Astrocyte (in vitro differentiated cells and primary cell): ENCODE data around the gene KRT77. TPM values are rescaled to one million over a fixed set of nuclear protein-coding genes. Genes with fewer than 3 reads are reported as not detected.

ENCODE experiments used
- DNase-seq: peaks from one replicate; pipeline ENCODE4 v3.0.0-alpha.2; 2010; ENCODE audit warnings: low read depth
- FAIRE-seq: peaks from 2 replicates; lab custom pipeline; 2011; peaks lifted over from hg19 to GRCh38; lab: Jason Lieb, UNC
- H2AFZ ChIP-seq: 2 replicates; pipeline ENCODE4 v1.6.0; 2012; ENCODE audit warnings: low read depth, low read length, inconsistent platforms
- H3K27ac ChIP-seq: 2 replicates; pipeline ENCODE4 v1.5.1; 2011; ENCODE audit warnings: low read depth, low read length, inconsistent platforms
- H3K27me3 ChIP-seq: 2 replicates; pipeline ENCODE4 v1.6.0; 2011; ENCODE audit warnings: low read length, inconsistent platforms; ENCODE audit not compliant: insufficient read depth
- H3K36me3 ChIP-seq: 2 replicates; pipeline ENCODE4 v1.5.1; 2011; ENCODE audit warnings: low read length, inconsistent platforms; ENCODE audit not compliant: insufficient read depth
- H3K4me1 ChIP-seq: 2 replicates; pipeline ENCODE4 v1.5.1; 2011; ENCODE audit warnings: low read length, inconsistent platforms; ENCODE audit not compliant: insufficient read depth
- H3K4me2 ChIP-seq: 2 replicates; pipeline ENCODE4 v1.6.0; 2012; ENCODE audit warnings: low read length, inconsistent platforms
- H3K4me3 ChIP-seq: 2 replicates; pipeline ENCODE4 v1.5.1; 2011; ENCODE audit warnings: low read depth, mild to moderate bottlenecking, low read length, inconsistent platforms; ENCODE audit not compliant: insufficient read depth
- H3K79me2 ChIP-seq: 2 replicates; pipeline ENCODE4 v1.6.0; 2012; ENCODE audit warnings: mild to moderate bottlenecking, low read length, inconsistent platforms; ENCODE audit not compliant: insufficient read depth
- H3K9ac ChIP-seq: 2 replicates; pipeline ENCODE4 v1.6.0; 2012; ENCODE audit warnings: mild to moderate bottlenecking, low read length, inconsistent platforms
- H3K9me3 ChIP-seq: 2 replicates; pipeline ENCODE4 v1.5.1; 2012; ENCODE audit warnings: low read depth, mild to moderate bottlenecking, low read length, inconsistent platforms; ENCODE audit not compliant: insufficient read depth
- H4K20me1 ChIP-seq: 2 replicates; pipeline ENCODE4 v1.6.0; 2012; ENCODE audit warnings: low read length, inconsistent platforms; ENCODE audit not compliant: insufficient read depth
- H3K27ac Mint-ChIP-seq: one replicate; pipeline ENCODE4 v1.8.0; 2021; ENCODE audit warnings: mild to moderate bottlenecking, mixed read lengths; ENCODE audit not compliant: unreplicated experiment
- H3K27me3 Mint-ChIP-seq: one replicate; pipeline ENCODE4 v1.8.0; 2021; ENCODE audit warnings: low read depth, mixed read lengths; ENCODE audit not compliant: unreplicated experiment
- H3K36me3 Mint-ChIP-seq: one replicate; pipeline ENCODE4 v1.8.0; 2021; ENCODE audit warnings: low read depth, mixed read lengths; ENCODE audit not compliant: unreplicated experiment
- H3K4me1 Mint-ChIP-seq: one replicate; pipeline ENCODE4 v1.8.0; 2021; ENCODE audit warnings: low read depth, mixed read lengths; ENCODE audit not compliant: unreplicated experiment
- H3K4me3 Mint-ChIP-seq: one replicate; pipeline ENCODE4 v1.8.0; 2021; ENCODE audit warnings: mild to moderate bottlenecking, moderate library complexity, mixed read lengths; ENCODE audit not compliant: unreplicated experiment
- H3K9me3 Mint-ChIP-seq: one replicate; pipeline ENCODE4 v1.8.0; 2021; ENCODE audit warnings: mild to moderate bottlenecking, mixed read lengths; ENCODE audit not compliant: unreplicated experiment
- CTCF ChIP-seq: IDR thresholded peaks from 2 replicates; pipeline ENCODE4 v1.5.1; 2011; ENCODE audit warnings: low read depth, mild to moderate bottlenecking, inconsistent platforms, low read length, moderate library complexity; ENCODE audit not compliant: insufficient read depth
- EZH2 ChIP-seq: IDR thresholded peaks from 2 replicates; pipeline ENCODE4 v1.6.1; 2012; ENCODE audit warnings: mild to moderate bottlenecking, low read length, inconsistent platforms; ENCODE audit not compliant: insufficient read depth
- total RNA-seq: library from RNA; stranded (reverse); gene quantifications from 2 replicates; pipeline ENCODE4 v1.2.1, GENCODE V29; 2021

Gene KRT77
- total RNA-seq, 1 donor from 2014 or later: not detected

- TF ChIP-seq EZH2 (no peak), CTCF (no peak)
- Histone ChIP-seq H3K27me3 (peaks cover 21% of the 10 kb centered on the region), H3K79me2 (no peaks in the 10 kb centered on the region), H3K4me2 (no peak overlapping the region), H3K9me3 (no peaks in the 10 kb centered on the region), H4K20me1 (no peaks in the 10 kb centered on the region), H3K9ac (no peak overlapping the region), H3K27ac (no peak overlapping the region), H2AFZ (no peak overlapping the region), H3K4me1 (no peaks in the 10 kb centered on the region), H3K4me3 (no peak overlapping the region), H3K36me3 (no peaks in the 10 kb centered on the region)
- Mint-ChIP-seq H3K27me3 (peaks cover 70% of the 10 kb centered on the region), H3K4me3 (no peak overlapping the region), H3K36me3 (no peaks in the 10 kb centered on the region), H3K4me1 (no peaks in the 10 kb centered on the region), H3K27ac (no peak overlapping the region), H3K9me3 (no peaks in the 10 kb centered on the region)
- no peak for FAIRE-seq
- DNase-seq: no peak
Observed at GRCh38 chr12:52644078-52644415, 59.3 kb downstream of the KRT77 start.

- no peaks in the 10 kb centered on the region for H3K36me3 Mint-ChIP-seq
- Histone ChIP-seq H3K4me3 (no peak overlapping the region), H3K9ac (no peak overlapping the region), H3K27me3 (peaks cover 21% of the 10 kb centered on the region), H4K20me1 (no peaks in the 10 kb centered on the region), H3K79me2 (no peaks in the 10 kb centered on the region), H3K27ac (no peak overlapping the region), H3K9me3 (no peaks in the 10 kb centered on the region), H3K4me1 (no peaks in the 10 kb centered on the region), H3K4me2 (no peak overlapping the region), H2AFZ (no peak overlapping the region), H3K36me3 (no peaks in the 10 kb centered on the region)
- FAIRE-seq: no peak
- H3K9me3 Mint-ChIP-seq: no peaks in the 10 kb centered on the region
- H3K4me3 Mint-ChIP-seq: no peak overlapping the region
- no peaks in the 10 kb centered on the region for H3K4me1 Mint-ChIP-seq
- no peak for TF ChIP-seq CTCF
- TF ChIP-seq EZH2: no peak
- H3K27ac Mint-ChIP-seq: no peak overlapping the region
- no peak for DNase-seq
- H3K27me3 Mint-ChIP-seq: peaks cover 67% of the 10 kb centered on the region
Observed at GRCh38 chr12:52643233-52644077, 59.9 kb downstream of the KRT77 start.

GRCh38 chr12:52641468-52641867 is 61.9 kb downstream of the KRT77 start:
- Mint-ChIP-seq H3K27me3 (peaks cover 61% of the 10 kb centered on the region), H3K27ac (peak overlapping the region; percentile 49), H3K4me3 (no peak overlapping the region), H3K36me3 (no peaks in the 10 kb centered on the region), H3K9me3 (no peaks in the 10 kb centered on the region), H3K4me1 (no peaks in the 10 kb centered on the region)
- Histone ChIP-seq H3K79me2 (no peaks in the 10 kb centered on the region), H3K9ac (no peak overlapping the region), H3K9me3 (no peaks in the 10 kb centered on the region), H3K27me3 (peaks cover 21% of the 10 kb centered on the region), H3K36me3 (no peaks in the 10 kb centered on the region), H3K4me2 (no peak overlapping the region), H3K27ac (no peak overlapping the region), H2AFZ (no peak overlapping the region), H4K20me1 (no peaks in the 10 kb centered on the region), H3K4me1 (no peaks in the 10 kb centered on the region), H3K4me3 (no peak overlapping the region)
- TF ChIP-seq EZH2: no peak
- no peak for FAIRE-seq
- no peak for DNase-seq

Other genes starting within 250 kb of the KRT77 start
- not detected in 2 replicates for gene KRT6C, start 229.7 kb downstream of the KRT77 start, total RNA-seq
- gene KRT6A, start 210.3 kb downstream of the KRT77 start, total RNA-seq: 0.95 and 1.4 TPM in 2 replicates
- gene KRT5, start 183.1 kb downstream of the KRT77 start, total RNA-seq: 0.25 TPM in 1 of 2 replicates, not detected in the other
- gene KRT71, start 150.4 kb downstream of the KRT77 start, total RNA-seq: not detected in 2 replicates
- gene KRT74, start 129.7 kb downstream of the KRT77 start, total RNA-seq: not detected in 2 replicates
- not detected in 2 replicates for gene KRT72, start 102.1 kb downstream of the KRT77 start, total RNA-seq
- gene KRT73, start 85.0 kb downstream of the KRT77 start, total RNA-seq: not detected in 2 replicates
- not detected in 2 replicates for gene KRT2, start 51.3 kb downstream of the KRT77 start, total RNA-seq
- not detected in 2 replicates for gene KRT1, start 23.1 kb downstream of the KRT77 start, total RNA-seq
- gene KRT76, start 73.8 kb upstream of the KRT77 start, total RNA-seq: not detected in 2 replicates
- 0.09 and 0.43 TPM in 2 replicates for gene KRT3, start 92.6 kb upstream of the KRT77 start, total RNA-seq
- not detected in 2 replicates for gene KRT4, start 110.6 kb upstream of the KRT77 start, total RNA-seq
- gene KRT79, start 130.8 kb upstream of the KRT77 start, total RNA-seq: 0.50 and 0.82 TPM in 2 replicates
- not detected in 2 replicates for gene KRT78, start 145.5 kb upstream of the KRT77 start, total RNA-seq
- gene KRT8, start 201.6 kb upstream of the KRT77 start, total RNA-seq: 2,321 and 2,570 TPM in 2 replicates
- gene KRT18, start 245.6 kb upstream of the KRT77 start, total RNA-seq: 1,741 and 1,989 TPM in 2 replicates